Fibroblast of pulmonary artery (primary cell): ENCODE measurements around the gene GPR148.
"Not testable (repeated sequence)": the region's sequence is repeated elsewhere in the genome, so short reads cannot be mapped to it uniquely, and the experiment has no call there.

Experiments used
- DNase-seq: peaks from one replicate; pipeline ENCODE4 v3.0.0-alpha.2; 2010; ENCODE audit warnings: low read depth
- H3K4me3 ChIP-seq: replicated peaks from 2 replicates; pipeline ENCODE4 v1.5.1; 2011; ENCODE audit warnings: low read depth, mild to moderate bottlenecking, control low read depth, low read length, moderate library complexity
- TF ChIP-seq, protein P1 (sequence below): IDR thresholded peaks from 2 replicates; pipeline ENCODE4 v1.5.1; 2011; ENCODE audit warnings: mild to moderate bottlenecking, control low read depth, low read length, inconsistent platforms; ENCODE audit errors: missing control alignments

Gene GPR148, protein sequence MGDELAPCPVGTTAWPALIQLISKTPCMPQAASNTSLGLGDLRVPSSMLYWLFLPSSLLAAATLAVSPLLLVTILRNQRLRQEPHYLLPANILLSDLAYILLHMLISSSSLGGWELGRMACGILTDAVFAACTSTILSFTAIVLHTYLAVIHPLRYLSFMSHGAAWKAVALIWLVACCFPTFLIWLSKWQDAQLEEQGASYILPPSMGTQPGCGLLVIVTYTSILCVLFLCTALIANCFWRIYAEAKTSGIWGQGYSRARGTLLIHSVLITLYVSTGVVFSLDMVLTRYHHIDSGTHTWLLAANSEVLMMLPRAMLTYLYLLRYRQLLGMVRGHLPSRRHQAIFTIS

DNA sequence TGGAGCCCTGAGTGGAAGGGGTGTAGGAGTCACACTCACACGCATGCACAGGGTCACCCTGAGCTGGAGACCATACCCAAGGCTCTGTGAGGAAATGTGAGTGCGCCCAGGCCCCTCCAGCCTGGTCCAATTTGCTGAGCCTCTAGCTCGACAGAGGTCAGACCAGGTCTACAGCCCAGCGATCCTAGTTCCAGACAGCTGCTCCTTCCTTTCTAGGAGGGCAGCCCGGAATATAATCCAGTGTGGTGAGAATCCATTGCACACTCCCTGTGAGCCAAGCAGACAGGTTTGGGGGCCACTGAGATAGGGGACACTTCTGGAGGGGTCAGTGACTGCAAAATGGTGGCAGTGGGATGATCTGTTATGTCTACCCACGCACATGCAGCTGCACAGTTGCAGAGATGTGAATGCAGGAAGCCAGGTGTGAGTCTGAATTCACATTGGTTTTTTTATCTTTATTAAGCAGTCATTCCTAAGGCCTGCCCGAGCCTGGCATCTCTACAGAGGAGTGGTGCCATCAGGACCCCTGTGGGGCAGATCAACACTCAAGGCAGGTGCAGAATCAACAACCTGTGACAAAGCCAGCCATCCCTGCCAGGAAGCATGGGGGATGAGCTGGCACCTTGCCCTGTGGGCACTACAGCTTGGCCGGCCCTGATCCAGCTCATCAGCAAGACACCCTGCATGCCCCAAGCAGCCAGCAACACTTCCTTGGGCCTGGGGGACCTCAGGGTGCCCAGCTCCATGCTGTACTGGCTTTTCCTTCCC lies at the start of gene GPR148:
Gene GPR148, plus strand, starts transcription at position 522 of the 768 bp plus-strand sequence. Its CDS starts 82 bp downstream, at position 604.
- TF ChIP-seq, protein P1, sequence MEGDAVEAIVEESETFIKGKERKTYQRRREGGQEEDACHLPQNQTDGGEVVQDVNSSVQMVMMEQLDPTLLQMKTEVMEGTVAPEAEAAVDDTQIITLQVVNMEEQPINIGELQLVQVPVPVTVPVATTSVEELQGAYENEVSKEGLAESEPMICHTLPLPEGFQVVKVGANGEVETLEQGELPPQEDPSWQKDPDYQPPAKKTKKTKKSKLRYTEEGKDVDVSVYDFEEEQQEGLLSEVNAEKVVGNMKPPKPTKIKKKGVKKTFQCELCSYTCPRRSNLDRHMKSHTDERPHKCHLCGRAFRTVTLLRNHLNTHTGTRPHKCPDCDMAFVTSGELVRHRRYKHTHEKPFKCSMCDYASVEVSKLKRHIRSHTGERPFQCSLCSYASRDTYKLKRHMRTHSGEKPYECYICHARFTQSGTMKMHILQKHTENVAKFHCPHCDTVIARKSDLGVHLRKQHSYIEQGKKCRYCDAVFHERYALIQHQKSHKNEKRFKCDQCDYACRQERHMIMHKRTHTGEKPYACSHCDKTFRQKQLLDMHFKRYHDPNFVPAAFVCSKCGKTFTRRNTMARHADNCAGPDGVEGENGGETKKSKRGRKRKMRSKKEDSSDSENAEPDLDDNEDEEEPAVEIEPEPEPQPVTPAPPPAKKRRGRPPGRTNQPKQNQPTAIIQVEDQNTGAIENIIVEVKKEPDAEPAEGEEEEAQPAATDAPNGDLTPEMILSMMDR = no peak
- no peak within 1 kb of the TSS for H3K4me3 ChIP-seq
- DNase-seq = no peak

DNA sequence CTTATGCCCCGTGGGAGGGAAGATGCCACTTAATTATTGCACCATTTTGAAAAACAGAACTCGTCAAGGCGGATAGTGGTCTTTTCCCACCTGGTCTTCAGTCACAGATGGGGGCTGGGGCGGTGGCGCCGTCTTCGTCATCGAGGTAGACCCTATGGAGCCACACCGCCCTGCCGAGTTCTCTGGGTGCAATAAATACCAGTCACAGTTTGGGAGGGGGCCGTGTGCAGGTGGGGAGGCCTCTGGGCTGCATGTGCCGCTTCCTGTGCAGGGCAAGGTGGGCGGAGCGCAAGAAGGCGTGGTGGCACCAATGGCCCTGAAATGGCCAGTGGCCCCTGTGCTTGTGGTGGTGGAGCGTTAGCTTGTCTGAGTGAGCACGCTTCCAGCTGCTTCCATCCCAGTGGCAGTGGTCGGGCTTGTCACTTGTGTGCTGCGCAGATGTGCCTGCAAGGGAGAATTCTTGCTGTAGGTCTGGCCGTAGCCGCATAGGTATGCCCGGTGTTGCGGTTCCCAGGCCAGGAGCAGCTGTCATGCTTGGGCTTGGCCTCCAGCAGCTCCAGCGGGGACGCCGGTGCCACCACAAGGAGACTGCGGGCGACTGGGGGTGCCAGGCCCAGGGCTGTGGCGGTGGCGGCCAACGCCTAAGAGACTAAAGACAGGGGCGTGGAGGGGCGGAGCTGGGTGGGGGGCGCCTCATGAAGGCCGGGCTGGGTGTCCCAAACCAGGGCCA lies 36.7 kb upstream of the GPR148 start:
- DNase-seq, H3K4me3 ChIP-seq: not testable (repeated sequence)

DNA sequence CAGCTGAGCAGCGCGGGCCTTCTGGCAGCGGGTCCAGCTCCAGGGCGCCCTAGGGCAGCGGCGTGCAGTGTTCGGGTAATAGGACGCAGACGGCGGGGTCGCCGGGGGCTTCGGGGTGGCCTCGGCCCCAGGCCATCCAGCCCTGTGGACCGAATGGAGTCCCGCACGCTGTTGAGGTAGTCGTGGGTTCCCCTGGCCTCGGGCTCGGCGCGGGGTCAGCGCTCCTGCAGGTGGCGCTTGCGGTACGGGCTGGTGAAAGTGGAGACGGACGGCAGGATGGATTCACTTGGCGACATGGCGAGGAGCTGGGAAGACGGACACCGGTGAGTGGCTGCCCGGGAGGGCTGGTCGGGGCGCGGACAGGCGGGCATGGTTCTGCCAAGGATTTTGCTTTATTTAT lies 35.4 kb upstream of the GPR148 start:
- DNase-seq = peak; percentile 9
- not testable (repeated sequence) for H3K4me3 ChIP-seq
- TF ChIP-seq, protein P1 = peak; percentile 11

DNA sequence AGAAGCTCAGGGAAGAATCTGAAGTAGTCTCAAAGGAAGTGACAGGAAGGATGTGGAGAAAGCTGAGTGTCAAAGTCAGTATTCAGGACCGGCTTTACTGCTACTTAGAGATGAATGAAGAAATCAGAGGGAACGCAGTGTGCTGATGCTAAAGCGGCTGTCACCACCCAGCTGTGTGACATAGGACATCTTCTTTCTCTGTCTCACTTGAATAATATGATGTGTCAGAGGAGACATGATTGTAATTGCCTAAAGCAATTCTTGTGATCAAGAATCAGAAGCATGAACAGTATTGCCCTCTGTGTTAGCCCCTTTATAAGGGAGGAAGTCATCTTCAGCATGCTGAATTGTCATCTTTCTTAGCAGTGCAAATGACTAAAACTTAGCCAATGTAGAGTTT lies 25.6 kb upstream of the GPR148 start:
- DNase-seq, H3K4me3 ChIP-seq: not testable (repeated sequence)

DNA sequence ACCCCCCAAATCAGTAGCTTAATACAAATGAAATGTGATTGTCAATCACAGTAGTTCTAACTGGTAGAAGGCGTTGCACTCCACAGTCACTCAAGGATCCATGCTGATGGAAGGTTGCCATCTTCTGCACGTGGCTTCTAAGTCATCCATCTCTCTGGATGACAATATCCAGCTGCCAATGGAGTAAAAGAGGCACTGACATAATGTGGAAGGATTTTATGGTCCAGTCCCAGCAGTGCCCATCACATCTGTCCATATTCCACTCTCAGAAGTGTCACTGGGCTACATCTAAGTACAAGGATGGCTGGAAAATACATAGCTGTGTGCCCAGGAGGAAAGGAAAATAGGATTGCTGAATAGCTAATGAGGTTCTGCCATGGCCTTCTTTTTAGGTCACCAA lies 14.1 kb upstream of the GPR148 start:
- DNase-seq = not testable (repeated sequence)

DNA sequence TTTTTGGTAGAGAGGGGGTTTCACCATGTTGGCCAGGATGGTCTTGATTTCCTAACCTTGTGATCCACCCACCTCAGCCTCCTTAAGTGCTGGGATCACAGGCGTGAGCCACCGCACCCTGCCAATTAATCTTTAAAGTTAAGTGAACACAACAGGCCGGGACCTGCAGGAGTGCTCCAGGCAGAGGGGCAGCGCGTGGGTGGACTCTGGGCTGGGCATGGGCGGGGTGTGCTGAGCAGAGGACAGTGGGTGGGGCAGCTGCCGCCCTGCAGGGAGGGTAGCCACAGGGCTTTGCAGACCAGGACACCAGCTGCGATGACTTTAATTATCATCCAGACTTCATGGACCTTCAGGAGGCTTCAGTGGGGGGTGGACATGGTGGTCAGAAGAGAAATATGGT lies 8.8 kb upstream of the GPR148 start:
- DNase-seq = no peak
- H3K4me3 ChIP-seq = no peak overlapping the region
- TF ChIP-seq, protein P1 = no peak

More for the DNA sequence above, 14.1 kb upstream of the GPR148 start:
- H3K4me3 ChIP-seq = not testable (repeated sequence)

DNA sequence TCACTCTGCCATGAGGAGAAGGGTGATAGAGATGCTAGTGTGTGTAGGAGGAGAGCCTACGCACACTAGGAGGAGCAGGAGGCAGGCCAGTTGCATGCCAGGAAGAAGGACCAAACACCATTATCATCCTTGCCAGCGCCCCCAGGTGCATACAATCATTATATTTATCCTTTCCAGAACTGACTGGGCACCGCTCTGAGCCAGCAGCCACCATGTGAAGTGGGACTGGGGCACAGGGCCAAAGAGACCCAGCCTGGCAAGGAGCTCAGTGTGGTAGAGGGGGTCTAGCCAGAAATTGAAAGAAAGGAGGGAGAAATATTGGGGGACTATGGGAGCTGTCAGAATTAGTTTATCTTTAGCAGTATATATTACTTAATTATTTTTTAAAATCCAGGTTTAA lies 8.3 kb upstream of the GPR148 start:
- TF ChIP-seq, protein P1 = no peak
- no peak overlapping the region for H3K4me3 ChIP-seq
- DNase-seq = no peak

DNA sequence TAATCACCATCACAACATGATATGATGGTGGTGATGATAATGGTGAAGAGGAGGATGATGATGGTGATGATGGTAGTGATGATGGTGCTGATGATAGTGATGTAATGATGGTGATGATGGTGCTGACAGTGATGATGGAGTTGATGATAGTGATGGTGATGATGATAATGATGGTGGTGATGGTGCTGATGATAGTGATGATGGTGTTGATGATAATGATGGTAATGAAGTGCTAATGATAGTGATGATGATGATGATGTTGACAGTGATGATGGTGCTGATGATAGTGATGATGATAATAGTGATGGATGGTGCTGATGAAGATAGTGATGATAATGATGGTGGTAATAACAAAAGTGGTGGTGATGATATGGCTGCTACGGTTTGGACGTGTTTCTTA lies 4.4 kb upstream of the GPR148 start:
- no peak for DNase-seq
- no peak overlapping the region for H3K4me3 ChIP-seq
- TF ChIP-seq, protein P1 = no peak
